Measurements from ENCODE around the gene EEFSEC. TPM values are rescaled to one million over a fixed set of nuclear protein-coding genes. Genes with fewer than 3 reads are reported as not detected.

The EEFSEC gene
- polyA plus RNA-seq, 1 donor (not counting 4 experiments of a cell fraction or from before 2014, with no cell fraction given): 8.7 TPM

- FAIRE-seq: no peak
- peaks cover 3% of the 10 kb centered on the region for H3K9me1 ChIP-seq (ENCODE audit: control insufficient read depth, extremely low read depth, insufficient read depth, low read length)
- no peaks in the 10 kb centered on the region for H4K20me1 ChIP-seq (ENCODE audit: control insufficient read depth, extremely low read depth, insufficient read depth, low read length)
- H3K36me3 ChIP-seq (ENCODE audit: control insufficient read depth in 2 of 2, extremely low read depth in 1 of 2, insufficient read depth in 2 of 2, low read length in 2 of 2): peaks cover 0 to 4% of the 10 kb centered on the region in 2 experiments
- no peak overlapping the region for H2AFZ ChIP-seq (ENCODE audit: control insufficient read depth, low read length)
- H3K4me2 ChIP-seq (ENCODE audit: control insufficient read depth, extremely low read depth, insufficient read depth, low read depth, low read length): no peak overlapping the region
- H3K27ac ChIP-seq (ENCODE audit: control insufficient read depth, insufficient read depth, low read length): no peak overlapping the region
- no peak overlapping the region for H3K9ac ChIP-seq (ENCODE audit: control insufficient read depth, extremely low read depth, insufficient read depth, low read length)
- DNase-seq (ENCODE audit: low read depth, low spot score): no peak
- H3K79me2 ChIP-seq (ENCODE audit: control insufficient read depth, insufficient read depth, low read length): no peaks in the 10 kb centered on the region
- no peaks in the 10 kb centered on the region for H3K27me3 ChIP-seq (ENCODE audit: control insufficient read depth, extremely low read depth, insufficient read depth, low read length)
- no peaks in the 10 kb centered on the region for H3K9me3 ChIP-seq (ENCODE audit: control insufficient read depth, low read depth, low read length)
- no peaks in the 10 kb centered on the region for H3K4me1 ChIP-seq (ENCODE audit: control insufficient read depth, extremely low read depth, insufficient read depth, low read length)
- no peak overlapping the region for H3K4me3 ChIP-seq (ENCODE audit: control insufficient read depth in 2 of 3, extremely low read depth in 1 of 3, insufficient read depth in 2 of 3, low read depth in 1 of 3, low read length in 3 of 3)
- TF ChIP-seq EZH2 (IDR thresholded peaks at IDR 0.05; ENCODE audit: low read length) (no peak), CTCF (optimal IDR thresholded peaks at IDR 0.05 in 1 of 3, IDR thresholded peaks at IDR 0.05 in 1 of 3, conservative IDR thresholded peaks at IDR 0.05 in 1 of 3; ENCODE audit: extremely low read depth in 1 of 3, insufficient read depth in 2 of 3, low read length in 3 of 3) (no peak)
- dilution Hi-C loops (cut with MboI; ENCODE audit: extremely low pct_ligation_motif_present, low sequenced_read_pairs): no loop called here
Observed at GRCh38 chr3:128313935-128314334, 160.7 kb downstream of the EEFSEC start.

GRCh38 chr3:128315313-128315712, 162.0 kb downstream of the EEFSEC start:
- no peaks in the 10 kb centered on the region for H4K20me1 ChIP-seq (ENCODE audit: control insufficient read depth, extremely low read depth, insufficient read depth, low read length)

More at GRCh38 chr3:128315313-128315712, 162.0 kb downstream of the EEFSEC start:
- no peaks in the 10 kb centered on the region for H3K4me1 ChIP-seq (ENCODE audit: control insufficient read depth, extremely low read depth, insufficient read depth, low read length)
- TF ChIP-seq CTCF (optimal IDR thresholded peaks at IDR 0.05 in 1 of 3, IDR thresholded peaks at IDR 0.05 in 1 of 3, conservative IDR thresholded peaks at IDR 0.05 in 1 of 3; ENCODE audit: extremely low read depth in 1 of 3, insufficient read depth in 2 of 3, low read length in 3 of 3) (no peak), EZH2 (IDR thresholded peaks at IDR 0.05; ENCODE audit: low read length) (no peak)
- H3K36me3 ChIP-seq (ENCODE audit: control insufficient read depth in 2 of 2, extremely low read depth in 1 of 2, insufficient read depth in 2 of 2, low read length in 2 of 2): peaks cover 1 to 10% of the 10 kb centered on the region in 2 experiments
- no peak overlapping the region for H3K27ac ChIP-seq (ENCODE audit: control insufficient read depth, insufficient read depth, low read length)
- H3K9me1 ChIP-seq (ENCODE audit: control insufficient read depth, extremely low read depth, insufficient read depth, low read length): peaks cover 3% of the 10 kb centered on the region
- FAIRE-seq (no peak), DNase-seq (ENCODE audit: low read depth, low spot score) (no peak)
- no peaks in the 10 kb centered on the region for H3K79me2 ChIP-seq (ENCODE audit: control insufficient read depth, insufficient read depth, low read length)
- H3K27me3 ChIP-seq (ENCODE audit: control insufficient read depth, extremely low read depth, insufficient read depth, low read length): no peaks in the 10 kb centered on the region
- H3K4me3 ChIP-seq (ENCODE audit: control insufficient read depth in 2 of 3, extremely low read depth in 1 of 3, insufficient read depth in 2 of 3, low read depth in 1 of 3, low read length in 3 of 3): no peak overlapping the region
- H2AFZ ChIP-seq (ENCODE audit: control insufficient read depth, low read length): no peak overlapping the region
- no peak overlapping the region for H3K9ac ChIP-seq (ENCODE audit: control insufficient read depth, extremely low read depth, insufficient read depth, low read length)
- H3K4me2 ChIP-seq (ENCODE audit: control insufficient read depth, extremely low read depth, insufficient read depth, low read depth, low read length): no peak overlapping the region
- dilution Hi-C loops (cut with MboI; ENCODE audit: extremely low pct_ligation_motif_present, low sequenced_read_pairs): no loop called here
- H3K9me3 ChIP-seq (ENCODE audit: control insufficient read depth, low read depth, low read length): no peaks in the 10 kb centered on the region
